Keratinocyte (primary cell): ENCODE measurements around the gene RALY.

Source experiments
- CTCF ChIP-seq, 3 experiments: IDR thresholded peaks in 1 of 3; conservative IDR thresholded peaks in 1 of 3; optimal IDR thresholded peaks in 1 of 3; 2 replicates in 2 of 3; 3 replicates in 1 of 3; pipeline versions ENCODE3 to v1.5.1; 2011; ENCODE audit warnings: low read length in 3 of 3, mild to moderate bottlenecking in 3 of 3, moderate library complexity in 2 of 3, control low read depth in 1 of 3, inconsistent platforms in 1 of 3; ENCODE audit not compliant: insufficient read depth in 2 of 3; ENCODE audit errors: extremely low read depth in 1 of 3
- EZH2 ChIP-seq: IDR thresholded peaks from one replicate; pipeline ENCODE4 v1.6.1; 2012; ENCODE audit warnings: inconsistent platforms, mild to moderate bottlenecking, low read length, moderate library complexity

GRCh38 chr20:34065260-34065659, 71.5 kb downstream of the RALY start:
- TF ChIP-seq CTCF (optimal IDR thresholded peaks at IDR 0.05 in 1 of 3, IDR thresholded peaks at IDR 0.05 in 1 of 3, conservative IDR thresholded peaks at IDR 0.05 in 1 of 3; ENCODE audit: extremely low read depth in 1 of 3, insufficient read depth in 2 of 3, low read length in 3 of 3) (no peak), EZH2 (no peak)
